Activated naive CD4-positive, alpha-beta T cell treated with anti-CD3 and anti-CD28 coated beads for 36 hours (primary cell): ENCODE measurements around the gene SINHCAF. TPM values are rescaled to one million over a fixed set of nuclear protein-coding genes. Genes with fewer than 3 reads are reported as not detected.

Experiments used
- CTCF ChIA-PET: fragments of 350-600 bp; sonication (Branson Sonifier 250); formaldehyde crosslinking; loops from one replicate; lab custom pipeline; 2021; ENCODE audit warnings: antibody characterized with exemption; lab: Charles Lee
- DNase-seq: peaks from one replicate; pipeline ENCODE4 v3.0.0-alpha.2; 2020
- H3K27ac Mint-ChIP-seq: one replicate; pipeline ENCODE4 v1.8.0; 2021; ENCODE audit warnings: mild to moderate bottlenecking, mixed read lengths
- H3K27me3 Mint-ChIP-seq: one replicate; pipeline ENCODE4 v1.8.0; 2021; ENCODE audit warnings: low read depth, mixed read lengths
- H3K36me3 Mint-ChIP-seq: one replicate; pipeline ENCODE4 v1.8.0; 2021; ENCODE audit warnings: low read depth, mixed read lengths
- H3K4me1 Mint-ChIP-seq: one replicate; pipeline ENCODE4 v1.8.0; 2021; ENCODE audit warnings: low read depth, mixed read lengths
- H3K4me3 Mint-ChIP-seq: one replicate; pipeline ENCODE4 v1.8.0; 2021; ENCODE audit warnings: mild to moderate bottlenecking, moderate library complexity, mixed read lengths
- H3K9me3 Mint-ChIP-seq: one replicate; pipeline ENCODE4 v1.8.0; 2021; ENCODE audit warnings: mixed read lengths
- intact Hi-C: fragments of 100-400 bp; cut with micrococcal nuclease; formaldehyde crosslinking; loops from one replicate; pipeline ENCODE4 v1.15.1; 2023
- total RNA-seq, 2 experiments: library from RNA; stranded (reverse); gene quantifications; one replicate each; pipeline ENCODE4 v1.2.3, GENCODE V29; 2021

The SINHCAF gene
- total RNA-seq, 2 experiments from 2014 or later = 158 to 169 TPM

- Mint-ChIP-seq H3K27me3 (no peaks in the 10 kb centered on the region), H3K4me3 (peak overlapping the region; percentile 96), H3K27ac (peak overlapping the region; percentile 99), H3K4me1 (peaks cover 26% of the 10 kb centered on the region), H3K36me3 (peaks cover 23% of the 10 kb centered on the region), H3K9me3 (no peaks in the 10 kb centered on the region)
- intact Hi-C loops = loop anchor here (10.0 kb wide), 4 partner anchors 699 to 1349 kb away; partner anchors contain the start of genes BICD1 and DNM1L
- CTCF ChIA-PET = no interaction called here
- DNase-seq = peak; percentile 34
Observed at GRCh38 chr12:31325524-31325875, 450 bp downstream of the SINHCAF start.

GRCh38 chr12:31324845-31325523 lies 966 bp downstream of the SINHCAF start:
- intact Hi-C loops = loop anchor here (5.0 to 10.0 kb wide), 7 partner anchors 628 to 1943 kb away; partner anchors contain the start of genes BICD1, DNM1L, ERGIC2 and IPO8
- Mint-ChIP-seq H3K9me3 (no peaks in the 10 kb centered on the region), H3K36me3 (peaks cover 23% of the 10 kb centered on the region), H3K4me3 (peak overlapping the region; percentile 96), H3K27me3 (no peaks in the 10 kb centered on the region), H3K4me1 (peaks cover 30% of the 10 kb centered on the region), H3K27ac (peak overlapping the region; percentile 99)
- DNase-seq = peak; percentile 46
- CTCF ChIA-PET = no interaction called here

GRCh38 chr12:31324116-31324844 lies 1.7 kb downstream of the SINHCAF start:
- intact Hi-C loops = loop anchor here (5.0 to 10.0 kb wide), 7 partner anchors 627 to 1942 kb away; partner anchors contain the start of genes BICD1, DNM1L, ERGIC2 and IPO8

GRCh38 chr12:31323391-31324115 lies 2.4 kb downstream of the SINHCAF start:
- Mint-ChIP-seq H3K27me3 (no peaks in the 10 kb centered on the region), H3K27ac (peak overlapping the region; percentile 99)
- CTCF ChIA-PET = interaction anchor here (0.8 to 1.3 kb wide), 2 partner anchors 51 to 64 kb away, joined by 3 to 6 read pairs; no protein-coding TSS in a partner anchor

More at GRCh38 chr12:31324116-31324844, 1.7 kb downstream of the SINHCAF start:
- Mint-ChIP-seq H3K36me3 (peaks cover 25% of the 10 kb centered on the region), H3K27me3 (no peaks in the 10 kb centered on the region), H3K4me1 (peaks cover 37% of the 10 kb centered on the region), H3K4me3 (peak overlapping the region; percentile 96), H3K27ac (peak overlapping the region; percentile 99), H3K9me3 (no peaks in the 10 kb centered on the region)
- CTCF ChIA-PET = no interaction called here
- DNase-seq = peak; percentile 74

GRCh38 chr12:31322801-31323207 lies 3.1 kb downstream of the SINHCAF start:
- Mint-ChIP-seq H3K36me3 (peaks cover 25% of the 10 kb centered on the region), H3K4me3 (peak overlapping the region; percentile 96), H3K9me3 (no peaks in the 10 kb centered on the region), H3K27me3 (no peaks in the 10 kb centered on the region), H3K27ac (peak overlapping the region; percentile 99), H3K4me1 (peaks cover 51% of the 10 kb centered on the region)
- CTCF ChIA-PET = interaction anchor here (0.7 to 1.3 kb wide), 3 partner anchors 14 to 63 kb away, joined by 3 to 6 read pairs (median 3); no protein-coding TSS in a partner anchor
- intact Hi-C loops = loop anchor here (1.0 to 10.0 kb wide), 8 partner anchors 626 to 1941 kb away; partner anchors contain the start of genes BICD1, DNM1L, ERGIC2 and IPO8
- DNase-seq = no peak

More at GRCh38 chr12:31323391-31324115, 2.4 kb downstream of the SINHCAF start:
- peaks cover 44% of the 10 kb centered on the region for H3K4me1 Mint-ChIP-seq
- peaks cover 25% of the 10 kb centered on the region for H3K36me3 Mint-ChIP-seq
- H3K9me3 Mint-ChIP-seq = no peaks in the 10 kb centered on the region
- DNase-seq = peak; percentile 66
- peak overlapping the region; percentile 96 for H3K4me3 Mint-ChIP-seq
- intact Hi-C loops = loop anchor here (1.0 to 10.0 kb wide), 8 partner anchors 626 to 1941 kb away; partner anchors contain the start of genes BICD1, DNM1L, ERGIC2 and IPO8

- H3K36me3 Mint-ChIP-seq = peaks cover 25% of the 10 kb centered on the region
- H3K27ac Mint-ChIP-seq = peak overlapping the region; percentile 99
- H3K9me3 Mint-ChIP-seq = no peaks in the 10 kb centered on the region
- no peaks in the 10 kb centered on the region for H3K27me3 Mint-ChIP-seq
- H3K4me3 Mint-ChIP-seq = peak overlapping the region; percentile 63
- DNase-seq = no peak
- CTCF ChIA-PET = interaction anchor here (1.3 kb wide), 1 partner anchor 62 kb away, joined by 3 read pairs; no protein-coding TSS in a partner anchor
- intact Hi-C loops = loop anchor here (1.0 to 10.0 kb wide), 11 partner anchors 411 to 1940 kb away; partner anchors contain the start of genes BICD1, DNM1L, ERGIC2 and IPO8
- H3K4me1 Mint-ChIP-seq = peaks cover 52% of the 10 kb centered on the region
Observed at GRCh38 chr12:31321897-31322228, 4.1 kb downstream of the SINHCAF start.

- Mint-ChIP-seq H3K27me3 (no peaks in the 10 kb centered on the region), H3K4me3 (peak overlapping the region; percentile 63), H3K27ac (peak overlapping the region; percentile 99), H3K9me3 (no peaks in the 10 kb centered on the region), H3K36me3 (peaks cover 25% of the 10 kb centered on the region), H3K4me1 (peaks cover 53% of the 10 kb centered on the region)
- intact Hi-C loops = loop anchor here (1.0 to 10.0 kb wide), 11 partner anchors 412 to 1939 kb away; partner anchors contain the start of genes BICD1, DNM1L, ERGIC2 and IPO8
- no peak for DNase-seq
- CTCF ChIA-PET = no interaction called here
Observed at GRCh38 chr12:31321186-31321896, 4.6 kb downstream of the SINHCAF start.

GRCh38 chr12:31318657-31319269 lies 7.2 kb downstream of the SINHCAF start:
- CTCF ChIA-PET = interaction anchor here (0.5 to 0.9 kb wide), 2 partner anchors 14 to 20 kb away, joined by 3 read pairs; no protein-coding TSS in a partner anchor
- Mint-ChIP-seq H3K4me3 (peak overlapping the region; percentile 74), H3K9me3 (no peaks in the 10 kb centered on the region), H3K4me1 (peaks cover 72% of the 10 kb centered on the region), H3K27me3 (no peaks in the 10 kb centered on the region), H3K36me3 (peaks cover 25% of the 10 kb centered on the region), H3K27ac (peak overlapping the region; percentile 99)
- intact Hi-C loops = loop anchor here (5.0 kb wide), 1 partner anchor 111 kb away; no protein-coding TSS in a partner anchor
- no peak for DNase-seq

GRCh38 chr12:31317471-31318395 lies 8.2 kb downstream of the SINHCAF start:
- peaks cover 20% of the 10 kb centered on the region for H3K36me3 Mint-ChIP-seq

GRCh38 chr12:31316891-31317290 lies 9.1 kb downstream of the SINHCAF start:
- Mint-ChIP-seq H3K4me3 (peak overlapping the region; percentile 74), H3K36me3 (peaks cover 26% of the 10 kb centered on the region), H3K4me1 (peaks cover 74% of the 10 kb centered on the region), H3K27ac (peak overlapping the region; percentile 99), H3K27me3 (no peaks in the 10 kb centered on the region), H3K9me3 (no peaks in the 10 kb centered on the region)
- CTCF ChIA-PET = interaction anchor here (0.5 to 1.0 kb wide), 4 partner anchors 45 to 86 kb away, joined by 3 to 8 read pairs (median 5); no protein-coding TSS in a partner anchor
- intact Hi-C loops = loop anchor here (1.0 to 5.0 kb wide), 4 partner anchors 9 to 110 kb away; partner anchors contain the start of gene SINHCAF
- DNase-seq = no peak

More at GRCh38 chr12:31317471-31318395, 8.2 kb downstream of the SINHCAF start:
- no peaks in the 10 kb centered on the region for H3K27me3 Mint-ChIP-seq
- H3K27ac Mint-ChIP-seq = peak overlapping the region; percentile 99
- DNase-seq = no peak
- peaks cover 73% of the 10 kb centered on the region for H3K4me1 Mint-ChIP-seq
- CTCF ChIA-PET = interaction anchor here (0.5 to 1.0 kb wide), 4 partner anchors 15 to 85 kb away, joined by 3 to 8 read pairs (median 4); no protein-coding TSS in a partner anchor
- no peaks in the 10 kb centered on the region for H3K9me3 Mint-ChIP-seq
- intact Hi-C loops = loop anchor here (1.0 to 5.0 kb wide), 4 partner anchors 9 to 110 kb away; partner anchors contain the start of gene SINHCAF
- H3K4me3 Mint-ChIP-seq = peak overlapping the region; percentile 74
